HG02678 (cell line): ENCODE data around the gene CDC37L1.
A peak's percentile ranks its signal among the peaks of the same experiment; 100 is the strongest.

Experiments
- ATAC-seq: cut with Tn5 transposase; IDR thresholded peaks from one replicate; pipeline ENCODE4 v1.9.1; 2021; ENCODE audit warnings: mild to moderate bottlenecking, moderate library complexity; ENCODE audit not compliant: unreplicated experiment

Gene CDC37L1

GRCh38 chr9:4709380-4709779 is 30.0 kb downstream of the CDC37L1 start:
- ATAC-seq, result no peak

DNA sequence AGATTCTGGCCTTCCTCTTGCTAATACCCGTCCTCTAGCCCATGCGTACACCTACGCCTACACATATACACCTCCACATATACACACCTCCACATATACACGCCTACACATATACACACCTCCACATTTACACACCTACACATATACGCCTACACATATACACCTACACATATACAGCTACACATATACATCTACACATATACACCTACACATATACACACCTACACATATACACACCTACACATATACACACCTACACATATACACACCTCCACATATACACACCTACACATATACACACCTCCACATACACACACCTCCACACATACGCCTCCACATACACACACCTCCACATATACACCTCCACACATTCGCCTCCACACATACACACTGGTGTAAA is 34.5 kb downstream of the CDC37L1 start:
- no peak for ATAC-seq

DNA sequence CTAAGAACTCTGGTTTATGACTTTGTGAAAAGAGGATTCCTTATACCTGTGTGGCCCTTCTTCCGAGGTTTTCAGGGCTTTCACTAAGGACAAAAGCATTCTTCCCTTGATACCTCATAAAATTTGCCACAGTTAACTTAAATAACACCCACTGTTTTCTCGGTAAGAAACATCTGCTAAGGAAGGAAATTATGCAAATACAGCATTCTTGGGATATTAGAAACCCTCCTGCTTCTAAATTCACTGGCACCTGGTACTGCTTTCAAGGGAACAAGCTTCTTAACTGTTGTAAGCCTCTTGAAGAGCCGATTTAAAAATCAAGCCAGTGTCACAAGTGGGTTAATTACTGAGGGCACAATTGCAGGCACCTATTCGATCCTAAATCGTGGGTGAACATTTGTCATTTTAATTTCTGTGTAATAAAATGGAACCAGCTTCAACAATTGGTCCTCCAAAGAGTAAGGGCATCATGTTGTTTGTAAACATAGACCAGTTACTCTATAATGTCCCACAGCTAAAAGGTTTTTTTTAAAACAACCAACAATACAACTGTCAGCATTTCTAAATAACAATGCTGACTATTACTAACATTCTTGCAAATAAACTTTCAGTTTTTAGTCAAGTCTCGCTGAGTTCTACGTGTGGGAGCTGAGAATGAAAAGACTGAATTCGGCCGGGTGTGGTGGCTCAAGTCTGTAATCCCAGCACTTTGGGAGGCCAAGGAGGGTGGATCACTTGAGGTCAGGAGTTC is 35.1 kb downstream of the CDC37L1 start:
- ATAC-seq, result no peak

DNA sequence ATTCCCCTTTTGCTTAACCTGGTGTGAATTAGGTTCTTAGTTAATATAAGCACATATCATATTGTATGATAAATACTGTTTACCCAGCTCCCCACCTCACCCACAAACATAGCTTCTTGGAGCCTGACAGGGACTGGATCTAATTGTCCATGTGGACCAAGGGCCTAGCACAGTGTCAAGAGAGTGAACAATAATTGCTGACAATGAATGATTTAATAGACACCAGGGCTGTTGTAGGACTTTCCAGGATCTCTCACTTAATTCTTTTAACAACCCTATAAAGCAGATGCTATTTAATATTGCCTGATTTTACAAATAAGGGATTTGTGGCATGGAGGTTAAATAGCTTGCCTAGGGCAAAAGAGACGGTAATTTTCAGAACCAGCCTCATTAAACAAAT is 36.8 kb downstream of the CDC37L1 start:
- no peak for ATAC-seq

DNA sequence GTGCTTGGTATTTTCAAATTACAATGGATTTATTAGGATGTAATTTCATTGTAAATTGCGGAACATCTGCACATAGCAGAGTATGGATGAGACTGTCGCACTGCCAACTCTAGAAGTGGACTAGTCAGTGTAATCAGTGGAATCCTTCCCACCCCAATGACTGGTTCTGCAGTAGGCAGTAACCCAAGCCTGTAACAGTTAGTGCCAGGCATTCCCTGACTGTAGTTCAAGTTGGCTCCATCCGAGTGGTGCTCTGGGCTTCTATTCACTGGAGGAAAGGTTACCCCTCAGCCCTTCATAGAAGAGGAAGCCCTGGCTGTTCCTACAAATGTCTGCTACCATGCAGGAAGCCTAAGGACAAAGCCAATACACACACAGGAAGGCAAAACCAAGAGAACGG is 38.4 kb downstream of the CDC37L1 start:
- ATAC-seq, result no peak

GRCh38 chr9:4718911-4719310 is 39.5 kb downstream of the CDC37L1 start:
- ATAC-seq, result no peak

DNA sequence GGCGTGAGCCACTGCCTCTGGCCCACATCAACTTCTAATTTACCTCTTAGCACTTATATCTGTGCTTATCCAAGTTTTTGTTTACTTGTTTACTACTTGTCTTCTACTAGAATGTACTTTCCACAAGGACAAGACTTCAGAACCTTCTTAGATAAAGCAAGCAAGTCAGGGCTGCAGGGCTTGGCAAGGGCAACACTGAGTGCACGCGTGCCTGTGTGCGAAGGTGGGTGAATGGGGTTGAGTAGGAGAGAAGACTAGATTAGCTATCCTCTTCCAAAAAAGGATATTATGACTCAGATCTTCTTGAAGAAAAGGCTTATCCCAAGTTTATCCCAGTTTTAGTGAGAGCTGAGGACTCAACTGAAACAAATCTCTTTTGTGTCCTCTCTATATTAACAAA is 42.4 kb downstream of the CDC37L1 start:
- no peak for ATAC-seq

DNA sequence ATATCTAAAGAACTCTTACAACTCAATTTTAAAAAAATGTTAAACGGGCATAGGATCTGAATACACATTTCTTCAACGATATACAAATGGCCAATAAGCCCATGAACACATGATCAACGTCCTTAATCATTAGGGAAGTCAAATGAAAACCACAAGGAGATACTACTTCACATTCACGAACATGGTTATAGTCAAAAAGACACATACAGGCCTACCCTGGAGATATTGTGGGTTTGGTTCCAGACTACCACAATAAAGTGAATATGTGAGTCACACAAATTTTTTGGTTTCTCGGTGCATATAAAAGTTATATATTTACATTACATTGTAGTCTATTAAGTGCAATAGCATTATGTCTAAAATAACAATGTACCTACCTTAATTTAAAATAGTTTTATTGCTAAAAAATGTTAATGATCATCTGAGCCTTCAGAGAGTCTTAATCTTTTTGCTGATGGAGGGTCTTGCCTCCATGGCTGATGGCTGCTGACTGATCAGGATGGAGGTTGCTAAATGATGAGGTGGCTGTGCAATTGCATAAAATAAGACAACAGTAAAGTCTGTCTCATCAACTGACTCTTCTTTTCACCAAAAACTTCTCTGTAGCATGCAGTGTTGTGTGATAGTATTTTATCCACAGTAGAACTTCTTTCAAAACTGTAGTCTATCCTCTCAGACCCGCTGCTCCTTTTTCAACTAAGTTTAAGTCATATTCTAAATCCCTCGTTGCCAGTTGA is 46.5 kb downstream of the CDC37L1 start:
- no peak for ATAC-seq

- no peak for ATAC-seq
Observed at GRCh38 chr9:4727593-4727992, 48.2 kb downstream of the CDC37L1 start.

DNA sequence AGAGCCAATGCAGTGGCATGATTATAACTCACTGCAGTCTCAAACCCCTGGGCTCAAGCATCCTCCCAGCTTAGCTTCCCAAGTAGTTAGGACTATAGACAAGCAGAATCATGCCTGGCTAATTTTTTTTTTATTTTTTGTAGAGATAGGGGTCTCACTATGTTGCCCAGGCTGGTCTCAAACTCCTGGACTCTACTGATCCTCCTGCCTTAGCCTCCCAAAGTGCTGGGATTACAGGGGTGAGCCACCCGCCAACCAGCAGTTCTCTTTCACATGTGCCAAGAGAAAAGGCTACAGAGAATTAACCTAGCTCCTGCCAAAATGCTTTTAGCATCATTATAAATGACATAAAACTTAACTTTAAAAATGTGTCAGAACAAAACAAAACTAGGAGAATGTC is 53.5 kb downstream of the CDC37L1 start:
- no peak for ATAC-seq

DNA sequence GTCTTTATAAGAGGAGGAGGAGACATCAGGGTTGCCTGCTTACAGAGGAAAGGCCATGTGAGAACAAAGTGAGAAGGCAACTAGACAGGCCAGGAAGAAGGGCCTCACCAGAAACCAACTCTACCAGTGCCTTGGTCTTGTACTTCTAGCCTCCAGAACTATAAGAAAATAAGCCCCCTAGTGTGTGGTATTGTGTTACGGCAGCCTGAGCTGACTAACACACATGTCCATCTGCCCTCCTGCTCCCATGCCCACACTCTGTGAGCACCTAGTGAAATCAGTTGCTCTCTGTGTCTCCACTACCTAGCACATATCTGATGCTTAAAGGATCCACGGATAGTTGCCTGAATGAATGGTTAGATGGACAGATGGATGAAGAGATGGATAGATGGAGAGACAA is 54.8 kb downstream of the CDC37L1 start:
- ATAC-seq, result no peak

DNA sequence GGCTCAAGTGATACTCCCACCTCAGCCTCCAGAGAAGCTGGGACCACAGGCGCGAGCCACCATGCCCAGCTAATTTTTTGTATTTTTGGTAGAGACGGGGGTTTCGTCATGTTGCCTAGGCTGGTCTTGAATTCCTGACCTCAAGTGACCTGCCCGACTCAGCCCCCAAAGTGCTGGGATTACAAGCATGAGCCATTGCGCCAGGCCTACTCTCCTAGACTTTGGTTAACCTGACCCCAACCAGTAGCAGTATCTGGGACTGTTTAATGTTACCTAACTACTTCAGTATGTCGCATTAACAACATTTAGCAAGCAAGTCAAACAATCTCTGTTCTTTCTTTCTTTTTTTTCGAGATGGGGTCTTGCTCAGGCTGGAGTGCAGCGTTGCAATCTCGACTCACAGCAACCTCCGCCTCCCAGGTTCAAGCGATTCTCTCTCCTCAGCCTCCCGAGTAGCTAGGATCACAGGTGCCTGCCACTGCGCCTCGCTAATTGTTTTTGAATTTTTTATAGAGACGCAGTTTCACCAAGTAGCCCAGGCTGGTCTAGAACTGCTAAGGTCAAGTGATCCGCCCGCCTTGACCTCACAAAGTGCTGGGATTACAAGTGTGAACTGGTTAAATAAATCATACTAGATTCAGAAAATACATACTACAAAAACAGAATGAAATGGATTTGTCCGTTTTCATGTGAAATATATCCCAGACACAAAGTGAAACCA is 59.7 kb downstream of the CDC37L1 start:
- ATAC-seq, result no peak

GRCh38 chr9:4739587-4740387 is 60.4 kb downstream of the CDC37L1 start:
- no peak for ATAC-seq

DNA sequence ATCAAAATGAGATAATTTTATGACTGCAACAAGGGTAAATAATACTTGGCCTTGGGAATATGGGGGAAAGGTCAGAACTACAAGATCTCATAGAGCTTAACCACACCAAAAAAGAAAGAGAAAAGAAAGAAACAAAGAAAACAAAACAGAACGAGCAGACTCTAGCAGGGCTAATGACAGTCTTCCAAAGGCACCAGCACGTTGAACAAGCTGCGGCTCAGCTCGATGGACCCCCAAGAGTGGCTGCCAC is 60.9 kb downstream of the CDC37L1 start:
- no peak for ATAC-seq

DNA sequence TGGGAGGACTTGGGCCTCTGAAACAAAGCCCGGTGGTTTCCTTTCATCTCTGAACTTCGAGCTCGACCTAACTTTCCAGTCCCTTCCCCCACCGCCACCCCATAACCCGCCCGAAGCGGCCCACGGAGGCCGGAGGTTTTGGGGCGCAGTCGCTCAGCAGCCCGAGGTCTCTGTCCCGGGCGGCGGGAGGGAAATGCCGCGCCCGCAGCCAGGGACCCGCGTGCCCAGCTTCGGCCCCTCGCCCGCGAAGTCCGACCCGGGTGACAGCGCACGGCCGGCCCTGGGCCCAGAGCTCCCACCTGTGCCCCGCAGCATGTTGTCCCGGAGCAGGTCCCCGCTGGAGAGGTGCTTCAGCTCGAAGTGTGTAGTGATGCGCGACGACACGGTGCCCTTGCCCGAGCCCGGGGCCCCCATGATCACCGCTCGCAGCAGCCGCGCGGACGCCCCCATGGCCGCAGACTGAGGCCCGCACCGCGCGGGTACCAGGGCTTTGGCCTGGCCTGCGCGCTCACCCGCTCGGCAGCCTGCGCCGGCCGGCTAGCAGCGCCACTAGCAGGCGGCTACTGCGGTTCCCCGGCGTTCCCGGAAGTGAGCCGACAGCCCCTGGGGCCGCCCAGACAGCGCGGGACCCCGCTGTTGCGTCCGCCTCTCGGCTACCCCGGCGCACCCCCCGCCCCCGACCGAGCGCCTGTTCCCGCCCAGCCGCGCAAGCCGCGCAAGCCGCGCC is 61.4 kb downstream of the CDC37L1 start, which contains the start of gene AK3:
Gene AK3 (minus strand): TSS at position 565 of the 727 bp plus-strand sequence. CDS start 115 bp downstream, at position 450.
- ATAC-seq, result peak; percentile 93

DNA sequence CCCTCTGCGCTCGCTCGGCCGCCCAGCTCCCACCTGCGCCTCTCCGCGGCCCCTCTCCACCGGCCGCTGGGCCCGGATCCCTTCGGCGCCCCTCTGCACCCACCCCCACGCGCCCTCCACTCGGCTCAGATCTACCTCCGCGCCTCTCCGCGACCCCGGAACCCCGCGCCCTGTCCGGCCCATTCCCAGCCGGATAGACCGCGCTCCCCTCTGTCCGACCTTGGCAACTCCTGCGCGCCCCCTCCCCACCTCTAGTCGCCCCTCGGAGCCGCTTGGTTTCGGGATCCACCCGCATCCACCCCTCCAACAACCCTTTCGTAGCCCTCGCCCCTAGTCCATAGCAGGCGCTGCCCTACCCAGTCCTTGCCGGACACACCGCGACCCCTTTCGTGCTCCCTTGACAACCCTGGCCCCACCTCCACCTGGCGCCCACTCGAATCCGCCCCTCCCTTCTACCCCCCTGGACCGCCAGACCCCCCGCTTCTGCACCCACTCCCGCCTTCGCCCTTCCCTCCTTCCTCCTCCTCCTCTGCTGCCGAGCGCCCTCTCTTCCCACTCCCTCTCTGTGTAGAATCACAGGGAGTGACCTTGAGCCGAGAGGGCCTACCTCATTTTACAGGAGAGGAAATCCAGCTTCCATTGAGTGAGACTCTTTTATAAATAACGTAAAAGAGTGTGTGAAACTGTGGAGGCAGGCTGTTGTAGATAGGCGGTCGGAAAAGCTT is 62.2 kb downstream of the CDC37L1 start:
- ATAC-seq, result no peak

DNA sequence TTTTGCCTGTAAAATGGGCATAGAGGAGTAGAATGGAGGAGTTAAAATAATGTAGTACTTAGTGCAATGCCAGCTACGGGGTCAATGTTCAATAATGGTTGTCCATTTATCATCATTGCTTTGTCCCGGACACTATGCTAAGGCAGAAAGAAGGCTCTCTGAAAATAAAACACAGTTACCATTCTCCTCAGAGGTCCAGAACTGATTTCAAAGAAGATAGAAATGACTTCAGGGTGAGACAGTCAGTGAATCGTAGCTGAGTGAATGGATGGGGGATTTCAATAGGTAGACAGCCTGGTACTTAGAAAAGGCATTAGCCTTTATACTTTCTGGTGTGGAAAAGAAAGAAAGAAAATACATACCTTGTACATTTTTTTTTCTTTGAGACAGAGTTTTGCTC is 62.9 kb downstream of the CDC37L1 start:
- no peak for ATAC-seq

- no peak for ATAC-seq
Observed at GRCh38 chr9:4743131-4743875, 63.9 kb downstream of the CDC37L1 start.
